ENCODE measurements around the gene ANKRD39.

DNA sequence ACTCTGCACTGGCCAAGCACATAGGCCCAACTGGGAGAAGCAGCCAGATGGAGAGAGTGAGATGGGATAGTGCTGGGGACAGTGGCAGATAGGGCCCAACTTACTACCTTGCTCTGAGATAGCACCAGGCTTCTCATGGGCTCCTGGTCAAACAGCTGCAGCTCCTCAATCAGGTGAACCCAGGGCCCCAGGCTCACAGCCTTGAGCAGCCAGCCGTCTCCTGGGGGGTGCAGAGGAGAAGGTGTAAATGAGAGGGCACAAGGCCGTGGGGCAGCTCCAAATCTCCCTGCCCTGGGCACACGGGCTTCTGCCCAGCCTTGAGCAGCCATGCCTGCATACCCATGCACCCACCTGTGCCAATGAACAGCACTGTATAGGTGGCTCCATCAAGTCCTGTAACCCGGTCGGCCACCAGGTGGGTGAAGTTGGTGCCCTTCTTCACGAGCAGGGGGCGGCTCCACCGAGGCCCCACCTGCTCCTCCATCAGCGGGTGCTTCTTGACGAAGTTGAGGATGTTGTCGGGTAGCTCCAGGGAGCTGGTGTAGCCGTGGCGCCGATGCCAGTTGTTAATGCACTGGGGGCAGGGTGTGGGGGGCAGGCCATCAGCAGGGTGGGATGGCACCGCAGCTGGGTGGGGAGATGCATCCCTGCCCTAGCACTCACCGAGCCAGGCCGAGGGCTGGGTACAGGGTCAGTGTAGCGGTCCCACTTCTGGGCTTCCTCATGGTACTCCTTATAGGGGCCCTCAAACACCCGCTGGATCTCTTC lies 5.9 kb upstream of the ANKRD39 start:
- TF ChIP-seq, protein P1, sequence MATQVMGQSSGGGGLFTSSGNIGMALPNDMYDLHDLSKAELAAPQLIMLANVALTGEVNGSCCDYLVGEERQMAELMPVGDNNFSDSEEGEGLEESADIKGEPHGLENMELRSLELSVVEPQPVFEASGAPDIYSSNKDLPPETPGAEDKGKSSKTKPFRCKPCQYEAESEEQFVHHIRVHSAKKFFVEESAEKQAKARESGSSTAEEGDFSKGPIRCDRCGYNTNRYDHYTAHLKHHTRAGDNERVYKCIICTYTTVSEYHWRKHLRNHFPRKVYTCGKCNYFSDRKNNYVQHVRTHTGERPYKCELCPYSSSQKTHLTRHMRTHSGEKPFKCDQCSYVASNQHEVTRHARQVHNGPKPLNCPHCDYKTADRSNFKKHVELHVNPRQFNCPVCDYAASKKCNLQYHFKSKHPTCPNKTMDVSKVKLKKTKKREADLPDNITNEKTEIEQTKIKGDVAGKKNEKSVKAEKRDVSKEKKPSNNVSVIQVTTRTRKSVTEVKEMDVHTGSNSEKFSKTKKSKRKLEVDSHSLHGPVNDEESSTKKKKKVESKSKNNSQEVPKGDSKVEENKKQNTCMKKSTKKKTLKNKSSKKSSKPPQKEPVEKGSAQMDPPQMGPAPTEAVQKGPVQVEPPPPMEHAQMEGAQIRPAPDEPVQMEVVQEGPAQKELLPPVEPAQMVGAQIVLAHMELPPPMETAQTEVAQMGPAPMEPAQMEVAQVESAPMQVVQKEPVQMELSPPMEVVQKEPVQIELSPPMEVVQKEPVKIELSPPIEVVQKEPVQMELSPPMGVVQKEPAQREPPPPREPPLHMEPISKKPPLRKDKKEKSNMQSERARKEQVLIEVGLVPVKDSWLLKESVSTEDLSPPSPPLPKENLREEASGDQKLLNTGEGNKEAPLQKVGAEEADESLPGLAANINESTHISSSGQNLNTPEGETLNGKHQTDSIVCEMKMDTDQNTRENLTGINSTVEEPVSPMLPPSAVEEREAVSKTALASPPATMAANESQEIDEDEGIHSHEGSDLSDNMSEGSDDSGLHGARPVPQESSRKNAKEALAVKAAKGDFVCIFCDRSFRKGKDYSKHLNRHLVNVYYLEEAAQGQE (IDR thresholded peaks at IDR 0.05; ENCODE audit: insufficient read depth in 1 of 2, low read depth in 2 of 2, low read length in 2 of 2), result no peak
- no peak for TF ChIP-seq SIN3A (IDR thresholded peaks at IDR 0.05; ENCODE audit: borderline replicate concordance, insufficient read depth, low read length)
- TF ChIP-seq POLR2AphosphoS5 (IDR thresholded peaks at IDR 0.05; ENCODE audit: low read depth, low read length), result no peak

All from PFSK-1 (cell line).